HAP-1 (cell line): ENCODE results near the gene FCN3.
A peak's percentile ranks its signal among the peaks of the same experiment; 100 is the strongest.

Experiments
- DNase-seq, 2 experiments: peaks; one replicate each; pipeline ENCODE4 v3.0.0-alpha.2; 2016 to 2020; ENCODE audit warnings: low spot score in 2 of 2
- H3K27me3 ChIP-seq: fragments of 250-450 bp; sonication (Bioruptor Pico); 2 replicates; pipeline ENCODE4 v1.5.1; 2020; ENCODE audit warnings: low read depth, mild to moderate bottlenecking, moderate library complexity
- H3K36me3 ChIP-seq: fragments of 250-450 bp; sonication (Bioruptor Pico); replicated peaks from 2 replicates; pipeline ENCODE4 v1.5.1; 2020; ENCODE audit warnings: mild to moderate bottlenecking
- H3K4me1 ChIP-seq: fragments of 250-450 bp; sonication (Bioruptor Pico); 2 replicates; pipeline ENCODE4 v1.5.1; 2020; ENCODE audit warnings: mild to moderate bottlenecking
- H3K4me3 ChIP-seq: fragments of 250-450 bp; sonication (Bioruptor Pico); 2 replicates; pipeline ENCODE4 v1.5.1; 2020; ENCODE audit warnings: mild to moderate bottlenecking, moderate library complexity
- H3K9me3 ChIP-seq: fragments of 250-450 bp; sonication (Bioruptor Pico); 2 replicates; pipeline ENCODE4 v1.5.1; 2020; ENCODE audit warnings: mild to moderate bottlenecking, moderate library complexity
- in situ Hi-C: fragments of 300-500 bp; cut with MboI; formaldehyde crosslinking; loops from 3 replicates; pipeline ENCODE4 v1.14.3; 2020; ENCODE audit warnings: low sequenced_read_pairs, inconsistent platforms, mixed read lengths

Gene FCN3

GRCh38 chr1:27342778-27343638 lies 31.6 kb downstream of the FCN3 start:
- Histone ChIP-seq H3K4me3 (no peak overlapping the region), H3K9me3 (no peaks in the 10 kb centered on the region), H3K27me3 (no peaks in the 10 kb centered on the region), H3K4me1 (no peaks in the 10 kb centered on the region), H3K36me3 (no peaks in the 10 kb centered on the region)
- in situ Hi-C loops, result no loop called here
- no peak for DNase-seq

DNA sequence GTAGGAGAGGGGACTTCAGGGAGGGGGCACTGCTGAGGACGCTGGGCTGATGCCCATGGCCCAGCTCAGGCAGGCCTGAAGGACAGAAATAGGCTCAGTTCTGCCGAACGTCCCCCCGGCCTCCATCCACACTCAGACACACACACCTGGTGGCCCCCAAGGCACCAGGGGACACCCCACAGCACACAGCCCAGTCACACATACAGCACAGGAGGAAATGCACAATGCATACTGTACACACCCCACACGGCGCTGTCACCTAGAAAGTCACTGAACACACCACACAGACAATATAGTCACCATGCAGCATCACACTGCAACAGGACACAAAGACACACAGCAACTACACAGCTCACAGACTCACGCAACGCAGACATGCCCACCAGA lies 32.2 kb downstream of the FCN3 start:
- in situ Hi-C loops, result no loop called here

GRCh38 chr1:27341525-27342252 lies 32.9 kb downstream of the FCN3 start, which contains the start of gene SYTL1:
TSS of gene SYTL1 (plus strand) at chr1:27342022. CDS start at chr1:27345335, 3,313 bp downstream.
- in situ Hi-C loops, result no loop called here
- H3K4me1 ChIP-seq, result no peaks in the 10 kb centered on the region
- H3K4me3 ChIP-seq, result no peak within 1 kb of the TSS

More for the DNA sequence above, 32.2 kb downstream of the FCN3 start:
- H3K36me3 ChIP-seq, result no peaks in the 10 kb centered on the region
- no peaks in the 10 kb centered on the region for H3K9me3 ChIP-seq
- no peaks in the 10 kb centered on the region for H3K27me3 ChIP-seq
- no peaks in the 10 kb centered on the region for H3K4me1 ChIP-seq
- H3K4me3 ChIP-seq, result no peak overlapping the region
- no peak for DNase-seq

GRCh38 chr1:27339213-27339612 lies 35.4 kb downstream of the FCN3 start:
- Histone ChIP-seq H3K4me1 (no peaks in the 10 kb centered on the region), H3K4me3 (no peak overlapping the region), H3K36me3 (peaks cover 12% of the 10 kb centered on the region), H3K27me3 (no peaks in the 10 kb centered on the region), H3K9me3 (no peaks in the 10 kb centered on the region)
- in situ Hi-C loops, result no loop called here
- no peak for DNase-seq

More at GRCh38 chr1:27341525-27342252, 32.9 kb downstream of the FCN3 start, which contains the start of gene SYTL1:
- H3K36me3 ChIP-seq, result no peaks in the 10 kb centered on the region
- H3K9me3 ChIP-seq, result no peaks in the 10 kb centered on the region
- no peaks in the 10 kb centered on the region for H3K27me3 ChIP-seq
- no peak for DNase-seq

DNA sequence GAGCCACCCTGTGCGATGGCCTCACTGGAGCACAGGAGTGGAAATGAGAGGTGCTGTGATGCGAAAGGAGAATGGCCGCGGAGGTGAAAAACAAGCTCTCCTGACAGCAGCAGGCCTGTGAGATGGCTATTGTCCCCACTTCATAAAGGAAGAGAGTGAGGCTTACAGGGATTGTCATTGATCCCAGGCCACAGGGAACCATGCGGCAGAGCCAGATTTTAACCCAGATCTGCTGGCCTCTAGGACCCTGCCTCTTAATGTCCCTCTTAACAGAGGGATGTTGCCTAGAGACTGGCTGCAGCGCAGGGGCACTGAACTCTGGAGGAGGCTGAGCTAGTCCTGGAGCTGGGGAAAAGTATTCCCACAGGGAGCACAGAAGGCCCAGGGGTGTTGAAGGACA lies 35.9 kb downstream of the FCN3 start:
- no peaks in the 10 kb centered on the region for H3K9me3 ChIP-seq
- no peaks in the 10 kb centered on the region for H3K4me1 ChIP-seq
- DNase-seq, result no peak
- in situ Hi-C loops, result no loop called here
- no peak overlapping the region for H3K4me3 ChIP-seq
- H3K27me3 ChIP-seq, result no peaks in the 10 kb centered on the region
- peaks cover 16% of the 10 kb centered on the region for H3K36me3 ChIP-seq

DNA sequence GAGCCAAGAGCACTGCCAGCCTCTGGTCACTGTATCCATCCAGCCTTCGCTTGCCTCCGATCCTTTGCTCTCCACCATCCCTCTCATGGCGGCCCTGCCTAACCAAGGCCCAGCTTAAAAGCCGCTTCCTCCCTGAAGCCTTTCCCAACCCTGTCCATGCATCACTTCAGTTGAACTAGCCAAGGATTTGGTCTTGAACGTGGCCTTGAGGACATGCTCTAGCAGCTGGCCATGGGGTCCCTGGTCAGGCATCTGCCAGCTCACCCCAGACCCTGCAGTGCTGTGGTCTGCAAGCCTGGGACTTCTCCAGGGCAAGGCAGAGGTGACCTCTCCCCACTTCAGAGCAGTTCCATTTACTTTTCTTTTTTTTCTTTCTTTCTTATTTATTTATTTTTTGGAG lies 37.9 kb downstream of the FCN3 start:
- no peaks in the 10 kb centered on the region for H3K27me3 ChIP-seq
- in situ Hi-C loops, result no loop called here
- no peaks in the 10 kb centered on the region for H3K9me3 ChIP-seq
- H3K4me1 ChIP-seq, result no peaks in the 10 kb centered on the region
- H3K36me3 ChIP-seq, result peaks cover 33% of the 10 kb centered on the region
- H3K4me3 ChIP-seq, result no peak overlapping the region
- no peak for DNase-seq

DNA sequence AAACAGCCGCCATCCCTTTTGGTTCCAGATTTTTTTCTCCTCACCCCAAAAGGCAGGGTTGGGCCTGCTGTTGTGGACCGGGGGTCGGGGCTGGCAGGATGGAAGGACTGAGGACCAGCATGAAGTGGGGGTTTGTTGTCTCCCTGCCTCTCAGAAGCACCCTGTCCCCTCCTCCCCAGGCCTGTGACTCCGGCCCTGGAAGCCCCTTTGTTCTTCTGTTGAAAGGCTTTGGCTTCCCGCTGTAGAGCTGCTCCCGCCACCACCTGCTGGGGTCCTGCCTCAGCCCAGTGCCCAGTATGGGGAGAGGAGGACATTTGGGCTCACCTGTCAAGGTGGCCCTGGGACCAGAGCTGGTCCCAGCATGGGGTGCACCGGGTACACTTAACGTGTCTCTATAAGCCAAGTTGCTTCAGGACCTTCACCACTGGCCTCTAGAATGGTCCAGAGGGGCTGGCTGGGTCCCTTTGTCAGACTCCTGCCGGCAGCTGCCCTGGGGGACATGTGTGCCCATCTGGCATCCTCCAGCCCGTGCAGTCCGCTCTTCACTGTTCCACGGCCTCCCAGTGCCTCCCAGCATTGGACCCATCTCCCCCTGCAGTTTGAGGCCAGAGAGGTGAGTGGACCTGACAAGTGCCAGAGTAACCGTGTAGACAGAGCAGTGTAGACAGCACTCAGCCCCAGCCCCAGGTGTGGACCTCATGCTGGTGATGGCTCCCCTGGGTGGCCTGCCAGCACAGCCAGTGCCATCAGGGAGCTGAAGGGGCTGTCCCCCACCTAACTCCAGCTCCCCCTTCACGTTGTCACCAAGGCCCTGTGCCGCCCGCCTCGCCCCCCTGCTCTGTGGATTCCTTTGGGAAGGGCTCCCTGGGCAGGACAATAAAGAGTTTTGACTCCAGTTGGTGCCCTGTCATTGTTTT lies 38.9 kb downstream of the FCN3 start:
- H3K9me3 ChIP-seq, result no peaks in the 10 kb centered on the region
- in situ Hi-C loops, result no loop called here
- H3K4me1 ChIP-seq, result no peaks in the 10 kb centered on the region
- H3K4me3 ChIP-seq, result no peak overlapping the region
- H3K36me3 ChIP-seq, result peaks cover 33% of the 10 kb centered on the region
- H3K27me3 ChIP-seq, result no peaks in the 10 kb centered on the region
- no peak for DNase-seq

- no peak overlapping the region for H3K4me3 ChIP-seq
- no peak for DNase-seq
- no peaks in the 10 kb centered on the region for H3K9me3 ChIP-seq
- no peaks in the 10 kb centered on the region for H3K27me3 ChIP-seq
- H3K36me3 ChIP-seq, result peaks cover 33% of the 10 kb centered on the region
- in situ Hi-C loops, result no loop called here
- no peaks in the 10 kb centered on the region for H3K4me1 ChIP-seq
Observed at GRCh38 chr1:27333717-27334279, 40.8 kb downstream of the FCN3 start.

- Histone ChIP-seq H3K4me3 (no peak overlapping the region), H3K4me1 (no peaks in the 10 kb centered on the region), H3K9me3 (no peaks in the 10 kb centered on the region), H3K27me3 (no peaks in the 10 kb centered on the region), H3K36me3 (peaks cover 37% of the 10 kb centered on the region)
- in situ Hi-C loops, result no loop called here
- peak; percentile 17 to 68 for DNase-seq
Observed at GRCh38 chr1:27332536-27333281, 41.9 kb downstream of the FCN3 start.

DNA sequence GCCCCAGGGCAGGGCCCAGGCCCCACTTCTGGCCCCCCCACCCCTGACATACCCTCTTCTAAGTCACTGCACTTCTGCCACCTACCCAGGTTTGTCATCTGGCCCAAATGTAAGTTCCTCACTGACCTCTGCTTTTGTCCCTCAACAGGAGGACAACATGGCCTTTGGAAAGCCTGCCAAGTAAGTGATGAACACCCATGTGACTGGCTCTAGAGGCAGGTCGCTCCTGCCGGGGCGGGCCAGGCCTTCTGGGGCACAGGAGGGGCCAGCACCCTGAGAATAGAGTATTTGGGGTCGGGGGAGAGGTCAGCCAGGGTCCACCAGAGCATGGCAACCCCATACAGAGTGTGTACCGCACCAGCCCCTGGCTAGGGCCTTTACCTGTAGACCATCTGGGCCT lies 42.7 kb downstream of the FCN3 start:
- Histone ChIP-seq H3K9me3 (no peaks in the 10 kb centered on the region), H3K36me3 (peaks cover 40% of the 10 kb centered on the region), H3K27me3 (no peaks in the 10 kb centered on the region), H3K4me3 (no peak overlapping the region), H3K4me1 (no peaks in the 10 kb centered on the region)
- DNase-seq, result no peak
- in situ Hi-C loops, result no loop called here

DNA sequence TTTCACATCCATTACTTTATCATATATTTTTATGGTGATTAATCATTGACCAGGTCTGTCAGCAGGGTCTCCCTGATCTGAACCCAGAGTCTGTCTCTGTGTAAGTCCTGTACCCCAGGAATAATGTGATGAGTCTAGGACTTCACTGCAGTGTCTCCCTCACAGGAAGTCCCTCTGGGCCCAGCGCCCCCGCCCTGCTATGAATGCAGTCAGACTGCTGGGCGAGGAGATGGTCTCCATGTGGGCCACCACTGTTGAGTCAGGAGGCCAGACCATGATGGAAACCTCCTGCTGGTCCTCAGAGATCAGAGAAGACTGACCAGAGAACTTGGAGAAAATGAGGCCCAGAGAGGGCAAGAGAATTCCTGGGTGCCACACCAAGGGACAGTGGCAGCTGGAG lies 43.2 kb downstream of the FCN3 start:
- no peak overlapping the region for H3K4me3 ChIP-seq
- H3K4me1 ChIP-seq, result no peaks in the 10 kb centered on the region
- peaks cover 45% of the 10 kb centered on the region for H3K36me3 ChIP-seq
- no peak for DNase-seq
- in situ Hi-C loops, result no loop called here
- H3K27me3 ChIP-seq, result no peaks in the 10 kb centered on the region
- no peaks in the 10 kb centered on the region for H3K9me3 ChIP-seq

GRCh38 chr1:27330786-27331185 lies 43.8 kb downstream of the FCN3 start:
- Histone ChIP-seq H3K4me3 (no peak overlapping the region), H3K27me3 (no peaks in the 10 kb centered on the region), H3K36me3 (peaks cover 49% of the 10 kb centered on the region), H3K9me3 (no peaks in the 10 kb centered on the region), H3K4me1 (no peaks in the 10 kb centered on the region)
- in situ Hi-C loops, result no loop called here
- no peak for DNase-seq

DNA sequence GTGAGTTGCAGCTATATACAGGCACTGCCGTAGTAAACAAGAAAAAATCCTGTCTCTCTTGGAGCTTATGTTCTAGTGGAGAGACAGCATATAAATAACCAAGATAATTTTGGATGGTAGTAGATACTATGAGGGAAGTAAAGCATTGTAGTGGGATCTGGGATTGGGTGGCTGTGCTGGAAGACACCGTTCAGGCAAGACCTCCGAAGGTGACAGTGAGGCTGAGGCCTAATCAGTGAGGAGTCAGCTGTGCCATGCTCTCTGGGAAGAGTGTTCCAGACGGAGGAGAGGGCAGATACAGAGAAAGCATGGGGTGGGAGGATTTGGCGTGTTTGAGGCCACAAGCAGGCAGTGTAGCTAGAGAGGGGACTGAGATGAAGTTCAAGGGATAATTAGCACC lies 46.7 kb downstream of the FCN3 start:
- in situ Hi-C loops, result no loop called here
- H3K9me3 ChIP-seq, result no peaks in the 10 kb centered on the region
- no peak for DNase-seq
- H3K36me3 ChIP-seq, result peaks cover 39% of the 10 kb centered on the region
- H3K4me1 ChIP-seq, result peaks cover 6% of the 10 kb centered on the region; the same call in 1 of the 2 replicates
- no peak overlapping the region for H3K4me3 ChIP-seq
- H3K27me3 ChIP-seq, result no peaks in the 10 kb centered on the region
